Measurements from ENCODE around the gene LRSAM1.

GRCh38 chr9:127509261-127509954 is 58.1 kb downstream of the LRSAM1 start:
- TF ChIP-seq EP300 (IDR thresholded peaks at IDR 0.05; ENCODE audit: borderline replicate concordance in 1 of 2, low read depth in 2 of 2, low read length in 2 of 2), result no peak
- peak; percentile 54; the same call in 1 of the 2 replicates for TF ChIP-seq KDM1A (IDR thresholded peaks at IDR 0.05; ENCODE audit: borderline replicate concordance, low read length)
- TF ChIP-seq CTCF (IDR thresholded peaks at IDR 0.05; ENCODE audit: control extremely low read depth in 1 of 3, insufficient read depth in 1 of 3, low read depth in 1 of 3, low read length in 3 of 3), result no peak
- TF ChIP-seq RFX5 (IDR thresholded peaks at IDR 0.05; ENCODE audit: borderline replicate concordance, low read depth, low read length), result no peak
- no peak for TF ChIP-seq MAX (IDR thresholded peaks at IDR 0.05)
- TF ChIP-seq RBBP5 (IDR thresholded peaks at IDR 0.05; ENCODE audit: borderline replicate concordance, low read depth, low read length), result no peak
- TF ChIP-seq YY1 (IDR thresholded peaks at IDR 0.05; ENCODE audit: low read depth, low read length), result no peak
- no peak for TF ChIP-seq ZNF274 (IDR thresholded peaks at IDR 0.05; ENCODE audit: borderline replicate concordance, extremely low read depth, low read length)
- TF ChIP-seq NRF1 (IDR thresholded peaks at IDR 0.05; ENCODE audit: low read depth, low read length), result no peak

Measured in H1 (cell line).